NT2/D1 (cell line): ENCODE measurements around the gene PCGF6.
"Not testable (repeated sequence)": the region's sequence is repeated elsewhere in the genome, so short reads cannot be mapped to it uniquely, and the experiment has no call there.

Experiments used
- DNase-seq: peaks from one replicate; pipeline ENCODE4 v3.0.0-alpha.2; 2011; ENCODE audit warnings: low read depth, low spot score
- H3K27me3 ChIP-seq: 2 replicates; pipeline ENCODE4 v1.6.0; 2011; ENCODE audit warnings: mild to moderate bottlenecking; ENCODE audit not compliant: insufficient read length, insufficient read depth
- H3K36me3 ChIP-seq: 2 replicates; pipeline ENCODE4 v1.6.1; 2011; ENCODE audit warnings: mild to moderate bottlenecking, low read length, mixed read lengths; ENCODE audit not compliant: insufficient read depth, insufficient read length
- H3K4me1 ChIP-seq: 2 replicates; pipeline ENCODE4 v1.5.1; 2011; ENCODE audit not compliant: insufficient read depth, insufficient read length
- H3K4me3 ChIP-seq: 2 replicates; pipeline ENCODE4 v1.5.1; 2011; ENCODE audit warnings: low read depth; ENCODE audit not compliant: insufficient read length
- H3K9ac ChIP-seq: 2 replicates; pipeline ENCODE4 v1.6.0; 2011; ENCODE audit warnings: low read depth; ENCODE audit not compliant: insufficient read length
- H3K9me3 ChIP-seq: 2 replicates; pipeline ENCODE4 v1.5.1; 2011; ENCODE audit warnings: mild to moderate bottlenecking, low read length; ENCODE audit not compliant: insufficient read depth
- SUZ12 ChIP-seq: IDR thresholded peaks from 2 replicates; pipeline ENCODE4 v1.6.1; 2011; ENCODE audit not compliant: insufficient read length, insufficient read depth; ENCODE audit errors: extremely low read depth
- YY1 ChIP-seq: IDR thresholded peaks from 2 replicates; pipeline ENCODE4 v1.6.1; 2011; ENCODE audit not compliant: insufficient read length, insufficient read depth
- ZNF274 ChIP-seq: IDR thresholded peaks from 2 replicates; pipeline ENCODE4 v1.6.1; 2011; ENCODE audit warnings: mild to moderate bottlenecking, low read depth, low read length

Gene PCGF6

DNA sequence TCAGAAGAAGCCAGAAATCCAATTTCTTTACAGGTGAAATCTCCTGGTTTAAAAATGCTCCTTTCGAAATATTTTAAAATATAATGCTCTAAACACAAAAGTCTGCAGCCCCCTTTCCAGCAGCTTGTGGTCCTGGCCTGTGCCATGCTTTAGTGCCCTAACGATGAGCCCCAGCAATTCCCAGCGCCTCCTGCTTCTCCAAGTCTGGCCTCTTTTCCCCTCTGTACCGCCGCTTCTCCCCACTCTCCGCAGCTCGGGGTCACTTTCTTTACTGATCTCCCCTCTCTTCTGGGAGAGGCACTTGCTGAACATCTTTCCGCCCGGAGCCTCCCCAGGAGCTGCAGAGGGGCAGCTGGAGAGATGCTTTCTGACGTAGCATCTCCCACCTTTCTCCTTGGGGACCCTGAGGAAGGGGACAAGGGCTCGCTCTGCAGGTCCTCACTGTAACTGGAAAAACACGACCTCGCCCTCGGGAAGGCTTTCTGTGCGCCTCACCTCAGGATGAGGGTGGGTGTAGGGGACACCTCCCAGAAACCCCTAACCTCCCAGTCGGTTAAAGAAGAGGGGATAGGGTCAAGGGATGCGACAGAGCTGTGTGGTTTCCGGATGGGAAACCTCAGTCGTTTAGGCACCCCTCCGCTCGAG, 74.6 kb downstream of the PCGF6 start:
- H3K36me3 ChIP-seq, result peaks cover 24% of the 10 kb centered on the region
- H3K27me3 ChIP-seq, result peaks cover 41% of the 10 kb centered on the region
- no peaks in the 10 kb centered on the region for H3K9me3 ChIP-seq
- no peak for TF ChIP-seq SUZ12
- peaks cover 6% of the 10 kb centered on the region for H3K4me1 ChIP-seq
- H3K9ac ChIP-seq, result peak overlapping the region; percentile 65
- H3K4me3 ChIP-seq, result peak overlapping the region; percentile 31
- no peak for DNase-seq

DNA sequence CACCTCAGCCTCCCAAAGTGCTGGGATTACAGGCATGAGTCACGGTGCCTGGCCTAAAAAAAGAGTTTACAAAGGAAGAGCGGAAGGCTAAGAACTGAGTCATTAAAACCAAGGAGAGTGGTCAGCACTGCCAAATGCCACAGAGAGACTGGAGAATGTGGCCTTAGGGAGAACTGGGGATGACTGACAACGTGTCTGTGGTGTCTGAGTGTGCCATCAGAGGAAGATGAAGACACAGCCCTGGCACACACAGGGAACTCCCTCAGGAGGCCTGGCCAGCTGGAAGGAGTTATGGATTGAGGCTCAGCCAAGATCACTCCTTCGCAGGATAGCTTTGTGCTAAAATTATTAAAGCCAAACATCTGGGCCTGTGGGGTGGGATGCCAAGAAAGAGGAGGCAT, 77.9 kb downstream of the PCGF6 start:
- no peak for DNase-seq

DNA sequence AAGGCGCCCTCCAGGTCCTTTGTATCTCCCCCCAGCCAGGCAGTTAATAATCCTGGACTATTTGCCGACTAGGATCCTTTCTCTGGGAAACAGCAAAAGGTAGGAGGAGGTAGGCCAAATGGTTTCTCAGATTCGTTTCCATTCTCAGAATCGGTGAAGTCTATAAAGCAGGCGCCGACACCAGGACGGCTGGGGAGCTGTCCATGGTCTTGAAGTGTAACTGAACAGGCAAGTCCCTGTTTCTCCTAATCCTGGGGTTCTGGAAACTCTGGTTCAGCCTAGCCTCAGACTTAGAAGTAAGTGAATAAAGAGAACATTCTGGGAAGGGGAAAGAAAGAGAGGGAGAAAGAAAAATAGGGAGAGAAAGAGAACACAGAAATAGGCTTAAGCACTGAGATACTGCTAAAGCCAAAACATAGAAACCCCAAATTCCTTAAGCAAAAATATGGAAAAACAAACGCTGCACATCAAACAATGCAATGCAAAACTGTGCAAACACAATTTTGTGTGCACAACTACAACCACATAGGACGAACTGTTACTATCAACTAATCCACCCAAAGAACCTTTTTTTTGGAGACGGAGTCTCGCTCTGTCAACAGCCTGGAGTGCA, 85.1 kb downstream of the PCGF6 start:
- Histone ChIP-seq H3K36me3 (no peaks in the 10 kb centered on the region), H3K9me3 (no peaks in the 10 kb centered on the region), H3K27me3 (peaks cover 3% of the 10 kb centered on the region), H3K9ac (no peak overlapping the region), H3K4me3 (no peak overlapping the region), H3K4me1 (no peaks in the 10 kb centered on the region)
- TF ChIP-seq ZNF274 (no peak), YY1 (no peak), SUZ12 (no peak)
- DNase-seq, result peak; percentile 64

More for the DNA sequence above, 77.9 kb downstream of the PCGF6 start:
- H3K9ac ChIP-seq, result no peak overlapping the region
- no peak for TF ChIP-seq YY1
- no peak for TF ChIP-seq SUZ12
- TF ChIP-seq ZNF274, result no peak
- H3K4me3 ChIP-seq, result no peak overlapping the region
- peaks cover 30% of the 10 kb centered on the region for H3K27me3 ChIP-seq
- no peaks in the 10 kb centered on the region for H3K9me3 ChIP-seq
- H3K4me1 ChIP-seq, result peaks cover 5% of the 10 kb centered on the region
- no peaks in the 10 kb centered on the region for H3K36me3 ChIP-seq

DNA sequence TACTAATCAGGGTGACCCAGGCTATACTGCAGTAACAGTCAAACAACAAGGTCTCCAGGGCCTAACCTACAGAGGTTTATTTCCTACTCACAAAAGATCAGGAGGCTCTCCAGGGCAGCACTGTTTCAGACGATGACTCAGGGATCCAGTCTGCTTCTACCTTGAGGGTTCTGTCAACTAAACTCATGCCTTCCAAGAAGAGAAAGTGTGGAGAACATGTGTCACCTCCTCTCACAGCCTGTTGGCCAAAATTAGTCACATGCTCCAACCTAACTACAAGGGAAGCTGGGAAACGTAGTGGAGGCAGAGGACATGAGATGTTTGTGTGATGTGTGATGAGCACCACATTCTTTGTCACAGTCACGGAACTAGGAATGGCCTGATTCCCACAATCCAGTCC, 88.7 kb downstream of the PCGF6 start:
- H3K9me3 ChIP-seq, result peaks cover 7% of the 10 kb centered on the region; the same call in 1 of the 2 replicates
- no peak for TF ChIP-seq SUZ12
- no peak for TF ChIP-seq ZNF274
- TF ChIP-seq YY1, result no peak
- no peak for DNase-seq
- peaks cover 3% of the 10 kb centered on the region for H3K27me3 ChIP-seq
- H3K9ac ChIP-seq, result no peak overlapping the region
- no peak overlapping the region for H3K4me3 ChIP-seq
- no peaks in the 10 kb centered on the region for H3K4me1 ChIP-seq
- H3K36me3 ChIP-seq, result no peaks in the 10 kb centered on the region

DNA sequence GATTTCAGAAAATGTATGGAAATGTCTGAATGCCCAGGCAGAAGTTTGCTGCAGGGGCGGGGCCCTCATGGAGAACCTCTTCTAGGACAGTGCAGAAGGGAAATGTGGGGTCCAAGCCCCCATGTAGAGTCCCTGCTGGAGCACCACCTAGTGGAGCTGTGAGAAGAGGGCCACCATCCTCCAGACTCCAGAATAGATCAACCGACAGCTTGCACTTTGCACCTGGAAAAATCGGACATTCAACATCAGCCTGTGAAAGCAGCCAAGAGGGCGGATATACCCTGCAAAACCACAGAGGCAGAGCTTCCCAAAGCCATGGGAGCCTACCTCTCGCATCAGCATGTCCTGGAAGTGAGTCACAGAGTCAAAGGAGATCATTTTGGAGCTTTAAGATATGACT, 91.0 kb downstream of the PCGF6 start:
- Histone ChIP-seq H3K27me3 (no peaks in the 10 kb centered on the region), H3K36me3 (no peaks in the 10 kb centered on the region), H3K9ac (no peak overlapping the region), H3K4me3 (no peak overlapping the region), H3K9me3 (peaks cover 7% of the 10 kb centered on the region; the same call in 1 of the 2 replicates), H3K4me1 (no peaks in the 10 kb centered on the region)
- DNase-seq, result no peak
- TF ChIP-seq YY1 (no peak), SUZ12 (no peak), ZNF274 (no peak)

DNA sequence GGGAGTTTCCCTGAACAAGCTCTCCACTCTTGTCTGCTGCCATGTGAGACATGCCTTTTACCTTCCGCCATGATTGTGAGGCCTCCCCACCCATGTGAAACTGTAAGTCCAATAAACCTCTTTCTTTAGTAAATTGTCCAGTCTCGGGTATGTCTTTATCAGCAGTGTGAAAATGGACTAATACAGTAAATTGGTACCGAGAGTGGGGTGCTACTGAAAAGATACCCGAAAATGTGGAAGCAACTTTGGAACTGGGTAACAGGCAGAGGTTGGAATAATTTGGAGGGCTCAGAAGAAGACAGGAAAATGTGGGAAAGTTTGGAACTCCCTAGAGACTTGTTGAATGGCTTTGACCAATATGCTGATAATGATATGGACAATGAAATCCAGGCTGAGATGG, 92.0 kb downstream of the PCGF6 start:
- H3K4me3 ChIP-seq, H3K36me3 ChIP-seq, H3K27me3 ChIP-seq: not testable (repeated sequence)

GRCh38 chr10:103257812-103258211, 93.1 kb downstream of the PCGF6 start:
- no peak for TF ChIP-seq SUZ12
- no peak for TF ChIP-seq ZNF274
- no peak for TF ChIP-seq YY1
- Histone ChIP-seq H3K4me3 (no peak overlapping the region), H3K9ac (no peak overlapping the region), H3K27me3 (no peaks in the 10 kb centered on the region), H3K4me1 (no peaks in the 10 kb centered on the region), H3K36me3 (no peaks in the 10 kb centered on the region), H3K9me3 (peaks cover 7% of the 10 kb centered on the region; the same call in 1 of the 2 replicates)
- no peak for DNase-seq

More for the DNA sequence above, 92.0 kb downstream of the PCGF6 start:
- not testable (repeated sequence) for DNase-seq, H3K9me3 ChIP-seq, H3K9ac ChIP-seq, H3K4me1 ChIP-seq

GRCh38 chr10:103256613-103257012, 94.3 kb downstream of the PCGF6 start:
- H3K36me3 ChIP-seq, result no peaks in the 10 kb centered on the region
- no peak for DNase-seq
- H3K9ac ChIP-seq, result no peak overlapping the region
- H3K9me3 ChIP-seq, result peaks cover 7% of the 10 kb centered on the region; the same call in 1 of the 2 replicates
- no peaks in the 10 kb centered on the region for H3K4me1 ChIP-seq
- no peak overlapping the region for H3K4me3 ChIP-seq
- TF ChIP-seq YY1, result no peak
- no peak for TF ChIP-seq SUZ12
- TF ChIP-seq ZNF274, result no peak
- no peaks in the 10 kb centered on the region for H3K27me3 ChIP-seq
